Stomach smooth muscle (tissue), 2 donors: ENCODE results near the gene SOCS1.

ENCODE experiments used
- H3K27ac ChIP-seq: one replicate; pipeline ENCODE4 v1.7.0; 2013; ENCODE audit warnings: mild to moderate bottlenecking, low read length, inconsistent platforms
- H3K27me3 ChIP-seq, 2 donors: one replicate each; pipeline ENCODE4 v1.7.0; 2013; ENCODE audit warnings: low read length in 2 of 2; ENCODE audit not compliant: insufficient read depth in 2 of 2, control insufficient read depth in 1 of 2
- H3K36me3 ChIP-seq, 2 donors: one replicate each; pipeline ENCODE4 v1.7.0; 2013; ENCODE audit warnings: low read length in 2 of 2; ENCODE audit not compliant: control insufficient read depth in 2 of 2, insufficient read depth in 2 of 2
- H3K4me1 ChIP-seq: one replicate; pipeline ENCODE4 v1.7.0; 2013; ENCODE audit warnings: low read length; ENCODE audit not compliant: control insufficient read depth, insufficient read depth
- H3K4me3 ChIP-seq, 2 donors: one replicate each; pipeline ENCODE4 v1.7.0; 2013; ENCODE audit warnings: low read length in 2 of 2
- H3K9ac ChIP-seq, 2 donors: one replicate each; pipeline ENCODE4 v1.7.0; 2013; ENCODE audit warnings: low read length in 2 of 2, mild to moderate bottlenecking in 1 of 2
- H3K9me3 ChIP-seq, 2 donors: one replicate each; pipeline ENCODE4 v1.7.0; 2013; ENCODE audit warnings: low read length in 2 of 2; ENCODE audit not compliant: control insufficient read depth in 2 of 2
- donor health status: healthy.
- donor health status: Pancreatic carcinoma.

The SOCS1 gene

DNA sequence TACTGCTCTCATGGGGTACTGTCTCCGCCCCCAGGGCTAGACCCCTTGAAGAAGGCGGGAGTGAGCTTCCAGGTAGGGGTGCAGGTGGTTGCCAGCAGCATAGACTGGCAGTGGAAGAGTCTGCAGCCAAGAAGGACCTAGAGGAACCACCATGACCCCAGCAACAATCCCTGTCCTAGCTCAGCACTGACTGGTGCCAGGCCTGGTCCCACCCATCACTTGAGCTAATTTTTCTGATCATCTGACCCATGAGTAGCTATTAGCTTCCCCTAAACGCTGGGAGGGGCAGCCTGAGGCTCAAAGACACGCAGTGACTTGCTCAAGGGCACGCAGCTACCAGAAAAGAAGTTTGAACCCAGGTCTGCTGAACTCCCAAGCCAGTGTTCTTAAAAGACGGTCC is 16.5 kb upstream of the SOCS1 start:
- Histone ChIP-seq H3K4me1 (no peaks in the 10 kb centered on the region), H3K9ac (no peak overlapping the region), H3K9me3 (no peaks in the 10 kb centered on the region), H3K27me3 (no peaks in the 10 kb centered on the region), H3K36me3 (no peaks in the 10 kb centered on the region), H3K4me3 (no peak overlapping the region), H3K27ac (no peak overlapping the region)

DNA sequence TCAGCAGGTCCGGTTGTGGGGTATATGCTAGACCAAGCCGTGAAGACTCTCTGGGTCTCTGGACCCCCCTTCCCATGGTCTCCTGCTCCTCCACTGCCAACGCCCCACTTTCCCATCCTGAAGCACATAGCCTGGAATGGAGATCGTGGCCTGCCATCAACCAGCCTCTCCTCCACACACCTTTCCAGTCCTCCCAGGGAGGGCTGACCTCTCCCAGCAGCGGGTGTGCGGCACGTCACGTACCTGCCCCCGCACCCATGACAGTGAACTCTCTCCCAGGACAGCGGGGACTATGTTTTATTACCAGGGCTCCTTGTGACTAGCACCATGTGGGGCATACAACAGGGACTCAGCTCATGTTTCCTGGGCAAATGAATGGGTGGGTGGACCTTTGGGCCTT is 15.6 kb upstream of the SOCS1 start:
- Histone ChIP-seq H3K4me1 (no peaks in the 10 kb centered on the region), H3K27ac (no peak overlapping the region), H3K36me3 (no peaks in the 10 kb centered on the region), H3K9me3 (no peaks in the 10 kb centered on the region), H3K9ac (no peak overlapping the region), H3K4me3 (no peak overlapping the region), H3K27me3 (no peaks in the 10 kb centered on the region)

DNA sequence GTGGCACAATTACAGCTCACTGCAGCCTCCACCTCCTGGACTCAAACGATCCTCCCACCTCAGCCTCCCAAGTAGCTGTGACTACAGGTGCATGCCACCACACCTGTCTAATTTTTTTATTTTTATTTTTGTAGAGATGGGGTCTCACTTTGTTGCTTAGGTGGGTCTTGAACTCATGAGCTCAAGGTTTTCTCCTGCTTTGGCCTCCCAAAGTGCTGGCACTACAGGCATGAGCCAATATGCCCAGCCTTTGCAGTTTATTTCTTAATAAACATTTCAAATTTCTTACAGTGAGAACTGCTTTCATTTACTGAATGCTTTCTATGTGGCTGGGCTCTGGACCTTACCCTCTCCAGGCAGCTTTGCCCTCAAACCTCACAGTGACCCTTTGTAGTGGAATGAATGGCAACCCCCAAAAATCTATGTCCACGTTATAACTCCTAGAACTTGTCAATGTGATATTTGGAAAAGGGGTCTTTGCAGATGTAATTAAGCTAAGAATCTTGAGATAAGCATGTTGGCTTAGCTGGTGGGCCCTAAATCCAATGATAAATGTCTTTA is 14.7 kb upstream of the SOCS1 start:
- Histone ChIP-seq H3K27ac (no peak overlapping the region), H3K36me3 (no peaks in the 10 kb centered on the region), H3K4me1 (no peaks in the 10 kb centered on the region), H3K9ac (no peak overlapping the region), H3K27me3 (no peaks in the 10 kb centered on the region), H3K9me3 (no peaks in the 10 kb centered on the region), H3K4me3 (no peak overlapping the region)

DNA sequence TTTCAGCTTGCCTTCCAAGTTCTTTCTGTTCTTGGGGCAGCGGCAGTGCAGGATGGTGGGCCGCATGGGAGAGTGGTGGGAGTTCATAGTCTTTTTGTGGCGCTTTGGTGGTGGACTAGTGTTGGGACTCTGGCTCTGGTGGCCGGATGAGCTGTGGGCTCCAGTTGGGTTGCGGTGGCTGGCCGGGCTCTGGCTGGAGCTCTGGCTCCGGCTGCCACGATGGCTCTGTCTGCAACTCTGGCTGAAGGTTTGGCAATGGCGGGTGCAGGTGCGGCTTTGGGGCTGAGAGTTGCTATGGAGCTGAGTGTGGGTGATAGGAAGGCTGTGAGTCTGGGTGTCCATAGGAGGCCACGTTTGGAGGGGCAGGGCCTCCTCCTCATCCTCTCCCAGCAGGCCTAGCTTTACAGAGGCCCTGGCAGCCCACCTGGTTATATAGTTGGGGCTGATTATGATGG is 12.9 kb upstream of the SOCS1 start, which contains the start of gene TNP2:
TNP2 (minus strand) TSS at position 405 of the 455 bp plus-strand sequence; CDS start at position 342, 63 bp downstream.
- no peak within 1 kb of the TSS for H3K4me3 ChIP-seq

DNA sequence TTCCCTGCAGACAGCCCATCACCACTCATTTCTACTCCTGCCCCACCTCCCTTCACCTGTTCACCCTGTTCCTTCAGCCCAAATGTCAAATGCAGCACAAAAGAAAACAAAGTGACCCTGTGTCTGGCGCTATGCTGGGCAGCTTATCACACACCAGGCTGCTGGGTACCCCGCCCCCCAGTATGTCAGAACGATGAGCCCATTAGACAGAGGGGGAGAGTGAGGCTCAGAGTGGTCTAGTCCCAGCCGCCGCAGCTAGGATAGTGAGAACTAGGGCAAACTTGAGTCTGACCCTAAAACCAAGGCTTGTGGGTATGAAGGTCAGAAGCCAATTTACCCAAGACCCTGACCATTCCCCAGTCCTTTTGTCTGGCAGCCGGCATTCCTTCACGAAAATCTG is 9.1 kb upstream of the SOCS1 start:
- H3K36me3 ChIP-seq, result no peaks in the 10 kb centered on the region
- no peak overlapping the region for H3K4me3 ChIP-seq
- H3K9me3 ChIP-seq, result no peaks in the 10 kb centered on the region
- no peak overlapping the region for H3K27ac ChIP-seq
- no peaks in the 10 kb centered on the region for H3K4me1 ChIP-seq
- no peak overlapping the region for H3K9ac ChIP-seq
- no peaks in the 10 kb centered on the region for H3K27me3 ChIP-seq

More for the DNA sequence above, 12.9 kb upstream of the SOCS1 start, which contains the start of gene TNP2:
- H3K36me3 ChIP-seq, result no peaks in the 10 kb centered on the region
- no peaks in the 10 kb centered on the region for H3K9me3 ChIP-seq
- H3K9ac ChIP-seq, result no peak within 1 kb of the TSS
- no peak within 1 kb of the TSS for H3K27ac ChIP-seq
- no peaks in the 10 kb centered on the region for H3K4me1 ChIP-seq
- H3K27me3 ChIP-seq, result no peaks in the 10 kb centered on the region

DNA sequence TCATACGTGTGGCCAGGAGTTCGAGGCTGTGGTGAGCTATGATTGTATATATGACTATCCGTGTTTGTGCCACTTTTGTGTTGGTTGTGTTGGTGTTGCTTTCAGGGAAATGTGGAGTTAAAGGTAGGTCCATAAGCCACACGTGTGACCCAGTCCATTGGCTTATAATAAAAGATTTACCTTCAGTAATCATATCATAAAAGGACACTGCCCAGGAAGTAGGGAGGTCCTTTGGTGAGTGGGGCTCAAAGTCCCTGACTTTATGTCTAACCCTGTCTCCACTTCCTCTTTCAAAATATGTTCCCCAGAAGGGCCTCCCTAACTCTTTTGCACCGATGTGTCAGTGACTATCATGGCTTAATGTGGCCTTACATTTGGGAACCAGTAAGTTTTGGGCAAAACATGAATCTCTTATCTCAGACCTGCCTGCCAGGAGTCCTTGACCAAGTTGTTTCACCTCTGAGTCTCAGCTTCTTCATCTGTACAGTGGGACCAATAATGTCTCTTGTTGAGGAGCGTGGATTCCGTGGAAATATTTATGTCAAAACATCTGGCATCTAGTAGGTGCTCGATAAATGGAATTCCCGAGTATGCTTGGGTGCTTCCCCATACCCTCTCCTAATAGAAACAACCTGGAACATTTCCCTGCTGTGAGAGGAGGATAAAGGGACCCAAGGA is 8.3 kb upstream of the SOCS1 start:
- H3K9me3 ChIP-seq, result no peaks in the 10 kb centered on the region
- H3K9ac ChIP-seq, result no peak overlapping the region
- H3K36me3 ChIP-seq, result no peaks in the 10 kb centered on the region
- no peak overlapping the region for H3K4me3 ChIP-seq
- peaks cover 1% of the 10 kb centered on the region for H3K4me1 ChIP-seq
- H3K27ac ChIP-seq, result no peak overlapping the region
- H3K27me3 ChIP-seq, result no peaks in the 10 kb centered on the region

DNA sequence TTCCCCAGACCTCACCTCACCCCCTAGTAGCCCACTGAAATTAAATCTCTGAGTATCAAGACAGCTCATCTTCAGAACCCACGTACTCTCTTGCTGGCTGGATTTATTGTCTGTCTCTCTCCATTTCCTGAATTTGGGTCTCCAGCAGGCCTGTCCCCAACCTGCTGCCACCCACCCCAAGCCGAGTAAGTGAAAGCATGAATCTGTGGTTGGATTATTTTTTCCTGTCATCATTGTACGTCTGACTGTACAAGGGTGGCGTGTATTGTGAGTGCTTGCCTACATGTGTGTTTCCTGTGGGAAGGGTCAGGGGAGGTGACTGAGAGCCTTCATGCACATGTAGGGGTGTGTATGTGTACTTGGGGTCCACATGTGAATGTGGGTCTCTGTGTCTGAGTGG is 7.7 kb upstream of the SOCS1 start:
- Histone ChIP-seq H3K9ac (no peak overlapping the region), H3K36me3 (no peaks in the 10 kb centered on the region), H3K27ac (no peak overlapping the region), H3K27me3 (no peaks in the 10 kb centered on the region), H3K4me3 (no peak overlapping the region), H3K4me1 (peaks cover 7% of the 10 kb centered on the region), H3K9me3 (no peaks in the 10 kb centered on the region)

DNA sequence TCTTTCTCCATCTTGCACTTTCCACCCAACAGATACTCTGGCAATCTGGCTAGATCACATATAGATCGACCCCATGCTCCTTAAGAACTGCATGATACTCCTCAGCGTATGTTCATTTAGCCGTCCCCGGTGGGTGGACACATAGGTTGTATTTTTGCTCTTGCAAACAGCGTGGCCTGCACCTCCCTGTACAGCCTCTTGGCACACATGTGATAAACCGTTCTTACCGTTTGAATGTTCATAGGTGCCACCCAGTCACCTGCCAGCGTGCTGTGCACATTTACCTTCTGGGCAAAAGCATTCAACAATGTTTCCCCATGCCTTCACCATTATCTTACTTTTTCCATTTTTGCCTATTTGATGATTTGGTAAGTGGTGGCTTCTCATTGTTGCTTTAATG is 6.9 kb upstream of the SOCS1 start:
- no peak overlapping the region for H3K4me3 ChIP-seq
- no peaks in the 10 kb centered on the region for H3K36me3 ChIP-seq
- H3K27ac ChIP-seq, result no peak overlapping the region
- peaks cover 9% of the 10 kb centered on the region for H3K4me1 ChIP-seq
- H3K27me3 ChIP-seq, result no peaks in the 10 kb centered on the region
- no peak overlapping the region for H3K9ac ChIP-seq
- H3K9me3 ChIP-seq, result no peaks in the 10 kb centered on the region

DNA sequence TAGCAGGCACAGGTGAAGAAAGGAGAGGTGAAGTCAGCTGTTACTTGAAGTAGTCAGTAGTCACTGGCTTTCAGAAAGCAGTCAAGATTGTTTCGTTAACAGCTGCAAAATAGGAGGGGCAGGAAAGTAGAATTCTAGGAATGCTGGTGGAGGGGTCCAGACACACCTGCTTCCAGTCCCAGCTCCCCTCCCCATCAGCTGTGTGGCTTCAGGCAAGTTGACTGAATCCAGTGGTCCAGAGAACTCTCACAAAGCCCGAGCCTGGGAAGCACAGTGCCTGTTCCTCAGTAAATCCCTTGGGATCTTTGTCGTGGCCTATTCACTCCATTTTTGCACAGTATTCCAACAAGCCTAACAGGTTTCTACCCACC is 4.6 kb upstream of the SOCS1 start:
- Histone ChIP-seq H3K27ac (no peak overlapping the region), H3K9me3 (no peaks in the 10 kb centered on the region), H3K9ac (no peak overlapping the region), H3K4me3 (no peak overlapping the region), H3K27me3 (no peaks in the 10 kb centered on the region), H3K36me3 (no peaks in the 10 kb centered on the region), H3K4me1 (peaks cover 21% of the 10 kb centered on the region)

DNA sequence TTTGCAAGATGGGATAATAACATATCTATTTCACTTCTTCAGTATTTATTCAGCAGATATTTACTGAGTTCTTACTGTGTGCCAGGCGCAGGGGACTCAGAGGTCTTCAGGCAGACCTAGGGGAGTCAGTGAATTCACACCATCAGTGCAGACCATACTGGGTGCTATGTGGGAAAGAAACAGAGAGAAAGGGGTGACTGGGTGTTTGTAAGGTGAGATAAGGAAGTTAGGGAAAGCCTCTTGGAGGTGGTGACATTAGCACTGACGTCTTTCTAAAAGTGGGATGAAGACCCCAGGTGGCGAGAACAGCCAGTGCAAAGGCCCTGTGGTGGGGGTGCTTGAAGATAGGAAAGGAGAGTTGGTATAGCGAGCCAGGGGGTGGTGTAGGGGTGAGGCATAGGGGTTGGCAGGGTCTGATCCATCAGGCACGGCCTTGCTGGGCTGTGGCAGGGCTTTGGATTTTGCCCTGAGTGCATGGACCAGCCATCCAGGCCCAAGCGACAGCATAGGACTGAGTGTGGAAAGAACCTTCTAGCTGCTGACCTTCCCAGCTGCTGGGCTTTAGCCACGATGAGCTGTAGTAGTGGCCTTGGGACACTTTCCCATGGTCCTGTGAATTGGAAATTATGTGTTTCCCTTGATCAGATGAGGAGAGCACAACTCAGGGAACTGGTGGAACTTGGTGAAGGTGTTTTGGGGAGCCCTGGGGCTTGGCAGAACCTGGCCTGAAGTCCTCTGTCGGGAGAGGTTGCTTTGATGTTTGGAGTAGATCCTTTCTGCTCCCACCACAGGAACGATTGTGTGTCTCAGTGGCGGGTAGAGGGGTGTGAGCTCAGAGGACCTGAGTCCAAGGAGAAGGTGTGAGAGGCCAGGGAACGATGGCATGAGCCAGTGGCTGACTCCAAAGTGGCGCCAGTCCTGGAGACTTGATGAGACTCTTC is 3.9 kb upstream of the SOCS1 start:
- Histone ChIP-seq H3K9me3 (no peaks in the 10 kb centered on the region), H3K36me3 (no peaks in the 10 kb centered on the region), H3K9ac (no peak overlapping the region), H3K27me3 (no peaks in the 10 kb centered on the region), H3K4me3 (no peak overlapping the region), H3K4me1 (peaks cover 27% of the 10 kb centered on the region), H3K27ac (no peak overlapping the region)
